Mammary epithelial cell (primary cell): ENCODE measurements around the gene COL23A1.

Experiments used
- CTCF ChIP-seq, 2 donors: IDR thresholded peaks in 1 of 2; conservative IDR thresholded peaks in 1 of 2; 2 replicates each; pipeline ENCODE4 v1.5.1; 2011 to 2012; ENCODE audit warnings: inconsistent platforms in 2 of 2, low read length in 2 of 2, mild to moderate bottlenecking in 2 of 2, control low read depth in 1 of 2, low read depth in 1 of 2; ENCODE audit not compliant: insufficient read depth in 1 of 2; ENCODE audit errors: extremely low read depth in 1 of 2
- EZH2 ChIP-seq: IDR thresholded peaks from 2 replicates; pipeline ENCODE4 v1.6.1; 2012; ENCODE audit warnings: low read length, inconsistent platforms, borderline replicate concordance

GRCh38 chr5:178544166-178544834 lies 45.9 kb downstream of the COL23A1 start:
- TF ChIP-seq EZH2 (no peak), CTCF (conservative IDR thresholded peaks at IDR 0.05 in 1 of 2, IDR thresholded peaks at IDR 0.05 in 1 of 2; ENCODE audit: extremely low read depth in 1 of 2, insufficient read depth in 1 of 2, low read depth in 1 of 2, low read length in 2 of 2) (no peak)
